Right lobe of liver (tissue), 6 donors: ENCODE measurements around the gene MVB12A. TPM values are rescaled to one million over a fixed set of nuclear protein-coding genes. Genes with fewer than 3 reads are reported as not detected.
A peak's percentile ranks its signal among the peaks of the same experiment; 100 is the strongest.

Experiments
- ATAC-seq, 4 donors: fragments of 200-7000 bp; cut with Tn5 transposase; one replicate each; pipeline ENCODE4 v1.9.1; 2020; ENCODE audit warnings: mild to moderate bottlenecking in 4 of 4, moderate library complexity in 4 of 4
- DNase-seq, 3 donors: peaks; one replicate each; pipeline ENCODE4 v3.0.0-alpha.2; 2020
- H3K27ac ChIP-seq, 3 donors: fragments of 200-600 bp; one replicate each; pipeline ENCODE4 v1.8.0; 2022
- H3K27me3 ChIP-seq, 2 donors: fragments of 200-600 bp; one replicate each; pipeline ENCODE4 v1.8.0; 2022
- H3K36me3 ChIP-seq, 4 donors: fragments of 200-600 bp; sonication (generic) in 1 of 4; one replicate each; pipeline versions ENCODE4 v1.5.1 to v1.8.0; 2017 to 2022; ENCODE audit warnings: control low read depth in 1 of 4
- H3K4me1 ChIP-seq, 4 donors: fragments of 200-600 bp; sonication (generic) in 1 of 4; one replicate each; pipeline versions ENCODE4 v1.5.1 to v1.8.0; 2017 to 2022; ENCODE audit warnings: control low read depth in 1 of 4
- H3K4me3 ChIP-seq, 3 donors: fragments of 200-600 bp; one replicate each; pipeline ENCODE4 v1.8.0; 2022
- H3K9me3 ChIP-seq, 4 donors: fragments of 200-600 bp; sonication (generic) in 1 of 4; one replicate each; pipeline versions ENCODE4 v1.5.1 to v1.8.0; 2017 to 2022; ENCODE audit warnings: control low read depth in 1 of 4
- CTCF ChIP-seq, 4 donors: fragments of 200-600 bp in 3 of 4; fragments of 450-650 bp in 1 of 4; IDR thresholded peaks; one replicate each; pipeline versions ENCODE4 v1.5.1 to v1.8.0; 2016 to 2022; ENCODE audit warnings: antibody characterized with exemption in 4 of 4, mild to moderate bottlenecking in 2 of 4
- POLR2A ChIP-seq: fragments of 450-650 bp; IDR thresholded peaks from one replicate; pipeline ENCODE4 v1.6.1; 2017; ENCODE audit warnings: antibody characterized with exemption, mild to moderate bottlenecking
- WGBS: methylation state at CpG from one replicate; pipeline ENCODE4 v1.1.6; 2018; ENCODE audit warnings: low coverage, low lambda C conversion rate; ENCODE audit not compliant: insufficient coverage; ENCODE audit errors: missing lambda C conversion rate; 5-methylcytosine and 5-hydroxymethylcytosine counted together
- intact Hi-C, 2 donors: fragments of 100-400 bp; cut with DNase I; formaldehyde crosslinking; loops; one replicate each; pipeline versions ENCODE4 v1.11.2 to v1.14.1; 2022
- total RNA-seq, 6 experiments: library from RNA; depleted of rRNA in 2 of 6; stranded (reverse); fragments of >200 nt in 2 of 6; fragmentation: NEBNext Ultra II Directional in 3 of 6; extraction: Animal tissue kit (Norgen Biotek cat#: 25700) in 3 of 6; gene quantifications; one replicate each; pipeline versions ENCODE4 v1.1.0 to v1.2.4, GENCODE V29; 2016 to 2023
- donor health status: DM: no; HTN: yes; CAD: no.
- donor health status: DM: no; HTN: no; CAD: no.
- donor health status: DM: no; HTN: no; CAD: no.
- donor health status: DM: no; HTN: yes; CAD: no.
- donor health status: DM: no; HTN: yes; CAD: no.

The MVB12A gene
- total RNA-seq, 6 experiments from 2014 or later: 13.5 to 38.0 (median 15.8) TPM

GRCh38 chr19:17445526-17446165, 25.8 kb downstream of the MVB12A start:
- DNase-seq (no peak), ATAC-seq (no peak)
- Histone ChIP-seq H3K27ac (no peak overlapping the region), H3K4me3 (no peak overlapping the region), H3K27me3 (no peaks in the 10 kb centered on the region), H3K4me1 (peaks cover 0 to 6% (median 0%) of the 10 kb centered on the region in 4 donors), H3K36me3 (no peaks in the 10 kb centered on the region), H3K9me3 (no peaks in the 10 kb centered on the region)
- WGBS: 82% methylated on average over 1 of the region's 1 CpG
- TF ChIP-seq POLR2A: no peak
- no peak for TF ChIP-seq CTCF (IDR thresholded peaks at IDR 0.05)
- intact Hi-C loops: no loop called here

- WGBS: 83% methylated on average over 2 of the region's 5 CpGs
- TF ChIP-seq POLR2A (no peak), CTCF (IDR thresholded peaks at IDR 0.05) (no peak)
- H3K27ac ChIP-seq: no peak overlapping the region
These were observed 27.9 kb downstream of the MVB12A start for GRCh38 chr19:17447704-17448130.

GRCh38 chr19:17448131-17448967, 28.5 kb downstream of the MVB12A start, which contains the start of gene TMEM221:
Gene TMEM221 (minus strand): TSS chr19:17448668. CDS start chr19:17448462, 206 bp downstream.
- intact Hi-C loops: no loop called here
- peak; percentile 67 to 79 (median 71) for ATAC-seq
- Histone ChIP-seq H3K9me3 (no peaks in the 10 kb centered on the region), H3K27ac (no peak within 1 kb of the TSS), H3K36me3 (no peaks in the 10 kb centered on the region), H3K27me3 (no peaks in the 10 kb centered on the region), H3K4me1 (peaks cover 0 to 6% (median 0%) of the 10 kb centered on the region in 4 donors), H3K4me3 (peak within 1 kb of the TSS; percentile 25 to 42 (median 35))
- peak in 1 of 3 donors; percentile 47 for DNase-seq
- WGBS: 7% methylated on average over 21 of the region's 81 CpGs
- TF ChIP-seq POLR2A: no peak
- TF ChIP-seq CTCF (IDR thresholded peaks at IDR 0.05): peak; percentile 17 to 49 (median 40)

More at GRCh38 chr19:17447704-17448130, 27.9 kb downstream of the MVB12A start:
- Histone ChIP-seq H3K36me3 (no peaks in the 10 kb centered on the region), H3K9me3 (no peaks in the 10 kb centered on the region), H3K27me3 (no peaks in the 10 kb centered on the region), H3K4me1 (peaks cover 0 to 6% (median 0%) of the 10 kb centered on the region in 4 donors), H3K4me3 (no peak overlapping the region)
- peak in 1 of 4 donors; percentile 14 for ATAC-seq
- no peak for DNase-seq
- intact Hi-C loops: no loop called here

GRCh38 chr19:17450264-17451075, 30.6 kb downstream of the MVB12A start:
- Histone ChIP-seq H3K27me3 (peaks cover 0 to 3% of the 10 kb centered on the region in 2 donors), H3K4me3 (no peak overlapping the region), H3K4me1 (peaks cover 0 to 6% (median 0%) of the 10 kb centered on the region in 4 donors), H3K9me3 (no peaks in the 10 kb centered on the region), H3K36me3 (no peaks in the 10 kb centered on the region), H3K27ac (no peak overlapping the region)
- DNase-seq (no peak), ATAC-seq (no peak)
- WGBS: 48% methylated on average over 8 of the region's 8 CpGs
- TF ChIP-seq CTCF (IDR thresholded peaks at IDR 0.05): no peak
- TF ChIP-seq POLR2A: no peak
- intact Hi-C loops: loop anchor here (10.0 kb wide), 2 partner anchors 56 to 106 kb away; partner anchors contain the start of gene CCDC194 (in 1 of the 2)
